CD8-positive, alpha-beta memory T cell (primary cell): Measurements from ENCODE around the gene PITHD1. TPM values are rescaled to one million over a fixed set of nuclear protein-coding genes. Genes with fewer than 3 reads are reported as not detected.

Experiments used
- CTCF ChIA-PET: fragments of 350-600 bp; sonication (Branson Sonifier 250); formaldehyde crosslinking; loops from one replicate; lab custom pipeline; 2021; ENCODE audit warnings: antibody characterized with exemption; lab: Charles Lee
- POLR2A ChIA-PET: fragments of 350-600 bp; sonication (Branson Sonifier 250); formaldehyde crosslinking; loops from one replicate; lab custom pipeline; 2021; ENCODE audit warnings: antibody characterized with exemption; lab: Charles Lee
- DNase-seq, 5 donors: peaks; one replicate each; pipeline versions ENCODE4 v3.0.0 to v3.0.0-alpha.2; 2020 to 2022; ENCODE audit warnings: mixed read lengths in 1 of 5
- H3K27ac ChIP-seq: one replicate; pipeline ENCODE4 v1.7.0; 2013; ENCODE audit warnings: low read depth, mild to moderate bottlenecking, low read length, moderate library complexity
- H3K27me3 ChIP-seq: 2 replicates; pipeline ENCODE4 v1.7.0; 2013; ENCODE audit warnings: low read length, mild to moderate bottlenecking; ENCODE audit not compliant: insufficient read depth, poor library complexity, severe bottlenecking
- H3K36me3 ChIP-seq: 2 replicates; pipeline ENCODE4 v1.7.0; 2013; ENCODE audit warnings: mild to moderate bottlenecking, low read length, moderate library complexity; ENCODE audit not compliant: insufficient read depth
- H3K4me1 ChIP-seq: 2 replicates; pipeline ENCODE4 v1.7.0; 2013; ENCODE audit warnings: mild to moderate bottlenecking, low read length, moderate library complexity; ENCODE audit not compliant: insufficient read depth
- H3K4me3 ChIP-seq: 2 replicates; pipeline ENCODE4 v1.7.0; 2013; ENCODE audit warnings: mild to moderate bottlenecking, low read length
- H3K9me3 ChIP-seq: 2 replicates; pipeline ENCODE4 v1.7.0; 2013; ENCODE audit warnings: mild to moderate bottlenecking, low read length
- H3K27ac Mint-ChIP-seq, 8 donors: one replicate each; pipeline ENCODE4 v1.8.0; 2020 to 2021; ENCODE audit warnings: mixed read lengths in 8 of 8, mild to moderate bottlenecking in 6 of 8, inconsistent platforms in 3 of 8, moderate library complexity in 3 of 8
- H3K27me3 Mint-ChIP-seq, 2 donors: one replicate each; pipeline ENCODE4 v1.8.0; 2020 to 2021; ENCODE audit warnings: mixed read lengths in 2 of 2, mild to moderate bottlenecking in 1 of 2, moderate library complexity in 1 of 2
- H3K36me3 Mint-ChIP-seq, 3 donors: one replicate each; pipeline ENCODE4 v1.8.0; 2020 to 2021; ENCODE audit warnings: mixed read lengths in 3 of 3, inconsistent platforms in 1 of 3, mild to moderate bottlenecking in 1 of 3
- H3K4me1 Mint-ChIP-seq, 3 donors: one replicate each; pipeline ENCODE4 v1.8.0; 2020 to 2021; ENCODE audit warnings: mixed read lengths in 3 of 3, inconsistent platforms in 1 of 3, mild to moderate bottlenecking in 1 of 3
- H3K4me3 Mint-ChIP-seq, 7 donors: one replicate each; pipeline ENCODE4 v1.8.0; 2020 to 2021; ENCODE audit warnings: mixed read lengths in 7 of 7, mild to moderate bottlenecking in 6 of 7, moderate library complexity in 4 of 7, inconsistent platforms in 2 of 7
- H3K9me3 Mint-ChIP-seq, 5 donors: one replicate each; pipeline ENCODE4 v1.8.0; 2020 to 2022; ENCODE audit warnings: mixed read lengths in 5 of 5, mild to moderate bottlenecking in 3 of 5, moderate library complexity in 2 of 5, inconsistent platforms in 1 of 5
- polyA plus RNA-seq: library from polyadenylated mRNA; unstranded; fragments of 300-500 nt; fragmentation: Illumina TruSeq; gene quantifications from one replicate; pipeline ENCODE4 v1.2.3, GENCODE V29; 2021
- total RNA-seq, 2 experiments: library from RNA; stranded (reverse); gene quantifications; one replicate each; pipeline ENCODE4 v1.2.3, GENCODE V29; 2021

Gene PITHD1
- total and polyA plus RNA-seq, 3 experiments from 2014 or later: 68.5 to 105 (median 105) TPM

GRCh38 chr1:23757812-23758211, 20.4 kb upstream of the PITHD1 start:
- Mint-ChIP-seq H3K4me3 (no peak overlapping the region), H3K27ac (no peak overlapping the region), H3K27me3 (no peaks in the 10 kb centered on the region), H3K36me3 (peaks cover 0 to 94% (median 30%) of the 10 kb centered on the region in 3 donors), H3K9me3 (no peaks in the 10 kb centered on the region), H3K4me1 (peaks cover 0 to 12% (median 5%) of the 10 kb centered on the region in 3 donors)
- ChIA-PET CTCF (interaction anchor here (0.7 to 1.9 kb wide), 2 partner anchors 14 to 346 kb away, joined by 3 to 6 read pairs; no protein-coding TSS in a partner anchor), POLR2A (interaction anchor here (0.8 kb wide), 1 partner anchor 60 kb away, joined by 4 read pairs; no protein-coding TSS in a partner anchor)
- no peak overlapping the region for H3K4me3 ChIP-seq
- H3K9me3 ChIP-seq: no peaks in the 10 kb centered on the region
- H3K36me3 ChIP-seq: peaks cover 64% of the 10 kb centered on the region
- no peaks in the 10 kb centered on the region for H3K4me1 ChIP-seq
- H3K27me3 ChIP-seq: no peaks in the 10 kb centered on the region
- no peak overlapping the region for H3K27ac ChIP-seq
- DNase-seq: no peak

- Histone ChIP-seq H3K4me1 (no peaks in the 10 kb centered on the region), H3K9me3 (no peaks in the 10 kb centered on the region), H3K27ac (no peak overlapping the region), H3K36me3 (peaks cover 49% of the 10 kb centered on the region), H3K27me3 (no peaks in the 10 kb centered on the region), H3K4me3 (no peak overlapping the region)
- Mint-ChIP-seq H3K4me1 (peaks cover 0 to 12% (median 5%) of the 10 kb centered on the region in 3 donors), H3K27ac (peak overlapping the region in 2 of 8 donors; percentile 32 to 84), H3K9me3 (no peaks in the 10 kb centered on the region), H3K36me3 (peaks cover 0 to 90% (median 24%) of the 10 kb centered on the region in 3 donors), H3K4me3 (no peak overlapping the region), H3K27me3 (no peaks in the 10 kb centered on the region)
- DNase-seq: no peak
- POLR2A ChIA-PET: no interaction called here
- CTCF ChIA-PET: no interaction called here
Observed at GRCh38 chr1:23759277-23759676, 18.9 kb upstream of the PITHD1 start.

- DNase-seq: no peak
- H3K36me3 Mint-ChIP-seq: peaks cover 0 to 65% (median 13%) of the 10 kb centered on the region in 3 donors
- CTCF ChIA-PET: no interaction called here
- no peaks in the 10 kb centered on the region for H3K9me3 Mint-ChIP-seq
- no peak overlapping the region for H3K4me3 ChIP-seq
- no peaks in the 10 kb centered on the region for H3K9me3 ChIP-seq
- no peaks in the 10 kb centered on the region for H3K4me1 ChIP-seq
- no peaks in the 10 kb centered on the region for H3K27me3 Mint-ChIP-seq
- no peak overlapping the region for H3K4me3 Mint-ChIP-seq
- peaks cover 19% of the 10 kb centered on the region for H3K36me3 ChIP-seq
- H3K27ac Mint-ChIP-seq: peak overlapping the region in 1 of 8 donors; percentile 35
- H3K27ac ChIP-seq: no peak overlapping the region
- POLR2A ChIA-PET: no interaction called here
- no peaks in the 10 kb centered on the region for H3K27me3 ChIP-seq
- peaks cover 0 to 12% (median 5%) of the 10 kb centered on the region in 3 donors for H3K4me1 Mint-ChIP-seq
Observed at GRCh38 chr1:23763041-23763577, 15.1 kb upstream of the PITHD1 start.

GRCh38 chr1:23768733-23769132, 9.5 kb upstream of the PITHD1 start:
- POLR2A ChIA-PET: no interaction called here

GRCh38 chr1:23772049-23772853, 6.0 kb upstream of the PITHD1 start:
- no peaks in the 10 kb centered on the region for H3K9me3 ChIP-seq
- Mint-ChIP-seq H3K4me1 (peaks cover 16 to 25% (median 24%) of the 10 kb centered on the region in 3 donors), H3K27ac (peak overlapping the region in 4 of 8 donors; percentile 9 to 47 (median 32)), H3K27me3 (no peaks in the 10 kb centered on the region), H3K36me3 (peaks cover 0 to 19% (median 1%) of the 10 kb centered on the region in 3 donors), H3K4me3 (peak overlapping the region in 2 of 7 donors; percentile 43 to 47), H3K9me3 (no peaks in the 10 kb centered on the region)
- CTCF ChIA-PET: interaction anchor here (0.6 to 2.0 kb wide), 19 partner anchors 8 to 198 kb away, joined by 3 to 14 read pairs (median 4); partner anchors contain the start of genes CNR2, ELOA and GALE
- no peak overlapping the region for H3K4me3 ChIP-seq
- DNase-seq: peak; percentile 71 to 87 (median 75)
- H3K36me3 ChIP-seq: no peaks in the 10 kb centered on the region
- POLR2A ChIA-PET: interaction anchor here (1.1 kb wide), 2 partner anchors 53 to 81 kb away, joined by 5 to 7 read pairs; partner anchors contain the start of genes HMGCL and RPL11
- H3K27me3 ChIP-seq: no peaks in the 10 kb centered on the region
- peaks cover 8% of the 10 kb centered on the region for H3K4me1 ChIP-seq
- no peak overlapping the region for H3K27ac ChIP-seq

More at GRCh38 chr1:23768733-23769132, 9.5 kb upstream of the PITHD1 start:
- H3K27ac ChIP-seq: no peak overlapping the region
- no peaks in the 10 kb centered on the region for H3K9me3 ChIP-seq
- H3K27me3 ChIP-seq: no peaks in the 10 kb centered on the region
- peaks cover 5% of the 10 kb centered on the region for H3K4me1 ChIP-seq
- DNase-seq: no peak
- H3K4me3 ChIP-seq: no peak overlapping the region
- peaks cover 0 to 29% (median 1%) of the 10 kb centered on the region in 3 donors for H3K36me3 Mint-ChIP-seq
- H3K27me3 Mint-ChIP-seq: no peaks in the 10 kb centered on the region
- H3K4me1 Mint-ChIP-seq: peaks cover 4 to 10% (median 5%) of the 10 kb centered on the region in 3 donors
- H3K27ac Mint-ChIP-seq: no peak overlapping the region
- H3K4me3 Mint-ChIP-seq: no peak overlapping the region
- CTCF ChIA-PET: no interaction called here
- no peaks in the 10 kb centered on the region for H3K9me3 Mint-ChIP-seq
- no peaks in the 10 kb centered on the region for H3K36me3 ChIP-seq

GRCh38 chr1:23772854-23773242, 5.4 kb upstream of the PITHD1 start:
- Histone ChIP-seq H3K4me3 (no peak overlapping the region), H3K36me3 (no peaks in the 10 kb centered on the region), H3K27me3 (no peaks in the 10 kb centered on the region), H3K9me3 (no peaks in the 10 kb centered on the region), H3K27ac (no peak overlapping the region), H3K4me1 (peaks cover 14% of the 10 kb centered on the region)
- peaks cover 16 to 29% (median 29%) of the 10 kb centered on the region in 3 donors for H3K4me1 Mint-ChIP-seq
- peaks cover 0 to 16% (median 1%) of the 10 kb centered on the region in 3 donors for H3K36me3 Mint-ChIP-seq
- no peaks in the 10 kb centered on the region for H3K9me3 Mint-ChIP-seq
- H3K4me3 Mint-ChIP-seq: peak overlapping the region in 2 of 7 donors; percentile 43 to 47
- peak overlapping the region in 1 of 8 donors; percentile 21 for H3K27ac Mint-ChIP-seq
- no peaks in the 10 kb centered on the region for H3K27me3 Mint-ChIP-seq
- CTCF ChIA-PET: no interaction called here
- DNase-seq: no peak
- POLR2A ChIA-PET: no interaction called here

GRCh38 chr1:23774174-23774880, 3.9 kb upstream of the PITHD1 start:
- Mint-ChIP-seq H3K36me3 (peaks cover 0 to 11% (median 1%) of the 10 kb centered on the region in 3 donors), H3K27ac (peak overlapping the region in 5 of 8 donors; percentile 12 to 55 (median 33)), H3K27me3 (no peaks in the 10 kb centered on the region), H3K4me3 (peak overlapping the region in 1 of 7 donors; percentile 4), H3K9me3 (no peaks in the 10 kb centered on the region), H3K4me1 (peaks cover 19 to 41% (median 40%) of the 10 kb centered on the region in 3 donors)
- Histone ChIP-seq H3K36me3 (no peaks in the 10 kb centered on the region), H3K27me3 (no peaks in the 10 kb centered on the region), H3K4me1 (peaks cover 20% of the 10 kb centered on the region), H3K4me3 (no peak overlapping the region), H3K27ac (no peak overlapping the region), H3K9me3 (no peaks in the 10 kb centered on the region)
- ChIA-PET CTCF (interaction anchor here (0.8 to 2.2 kb wide), 4 partner anchors 27 to 142 kb away, joined by 3 to 6 read pairs (median 4); partner anchors contain the start of gene GALE), POLR2A (interaction anchor here (0.6 to 1.5 kb wide), 3 partner anchors 22 to 59 kb away, joined by 3 to 12 read pairs (median 3); partner anchors contain the start of gene HMGCL)
- DNase-seq: no peak
